HuH-7 (cell line): ENCODE data around the gene HCAR2.
A peak's percentile ranks its signal among the peaks of the same experiment; 100 is the strongest.
"Not testable (repeated sequence)": the region's sequence is repeated elsewhere in the genome, so short reads cannot be mapped to it uniquely, and the experiment has no call there.

Source experiments
- DNase-seq: peaks from one replicate; pipeline ENCODE4 v3.0.0; 2011; ENCODE audit warnings: low spot score

The HCAR2 gene

DNA sequence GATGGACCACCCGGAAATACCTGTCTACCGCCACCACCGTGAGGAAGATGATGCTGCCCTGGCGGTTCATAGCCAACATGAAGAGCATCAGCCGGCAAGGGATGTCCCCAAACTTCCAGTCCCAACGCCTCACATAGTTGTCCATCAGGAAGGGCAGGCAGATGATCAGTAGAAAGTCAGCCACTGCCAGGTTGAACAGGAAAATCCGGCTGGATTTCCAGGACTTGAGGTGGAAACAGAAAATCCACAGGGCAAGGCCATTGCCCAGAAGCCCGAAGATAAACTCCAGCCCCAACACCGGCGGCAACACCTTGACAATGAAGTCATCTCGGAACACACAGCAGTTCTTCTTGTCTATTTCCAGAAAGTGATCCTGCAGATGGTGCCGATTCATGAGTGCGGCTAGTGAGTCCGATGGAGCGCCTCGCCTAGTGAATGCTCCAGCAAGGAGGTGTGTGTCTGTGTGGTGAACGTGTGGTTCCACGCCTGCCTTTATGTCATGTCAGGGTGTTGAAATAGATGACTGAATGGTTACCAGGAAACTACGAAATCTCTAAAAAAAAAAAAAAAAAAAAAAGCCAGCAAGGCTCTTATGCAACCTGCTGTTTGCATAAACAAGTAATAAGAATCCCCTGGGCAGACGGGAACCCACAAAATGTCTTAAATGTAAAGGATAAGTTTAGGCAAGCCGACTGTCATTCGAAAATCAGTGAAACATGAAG is at the start of gene HCAR2:
HCAR2 (minus strand) TSS at position 468 of the 722 bp plus-strand sequence; CDS start at position 394, 74 bp downstream.
- not testable (repeated sequence) for DNase-seq

DNA sequence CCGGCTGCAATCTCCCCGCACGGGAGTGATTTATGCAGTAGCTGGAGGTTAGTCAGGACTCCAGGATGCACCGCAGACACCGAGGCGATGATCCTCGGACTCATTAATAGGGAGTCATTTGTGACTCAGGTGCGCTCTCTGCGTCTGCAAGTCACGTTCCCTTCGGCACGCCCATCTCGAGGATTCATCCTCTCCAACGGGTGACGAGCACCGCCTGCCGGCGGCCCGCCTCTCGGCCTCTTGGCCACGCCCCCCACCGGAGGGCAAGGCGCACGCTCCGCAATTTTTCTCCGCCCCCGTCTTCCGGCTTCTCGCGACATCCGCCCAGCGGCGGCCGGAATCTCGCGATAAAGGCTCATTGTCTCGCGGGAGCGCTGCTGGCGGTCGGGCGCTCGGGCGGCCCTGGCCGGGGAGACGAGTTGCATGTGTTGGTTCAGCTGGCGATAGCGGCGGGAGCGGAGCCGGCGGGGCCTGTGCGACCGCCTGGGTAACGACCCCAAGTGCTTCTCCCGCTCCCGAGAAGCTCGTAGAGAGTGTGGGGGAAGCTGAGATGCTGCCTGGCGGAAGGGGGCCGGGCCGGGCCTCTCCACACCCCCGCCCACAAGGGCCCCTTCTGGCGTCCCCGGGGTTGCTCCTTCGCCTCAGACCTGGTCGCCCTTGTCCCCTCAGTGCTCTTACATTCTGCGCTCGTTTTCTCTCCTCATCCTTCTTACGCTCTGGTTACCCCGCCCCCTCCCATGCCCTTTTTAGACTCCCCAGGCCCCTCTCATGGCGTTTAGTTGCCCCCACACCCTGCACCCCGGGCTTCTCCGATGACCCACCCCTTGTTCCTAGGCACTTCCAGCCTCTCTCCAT is 49.5 kb upstream of the HCAR2 start, which contains the start of gene DENR:
DENR (plus strand) TSS at position 361 of the 855 bp plus-strand sequence. CDS start 878 bp downstream, outside the sequence.
- DNase-seq, result peak; percentile 76

DNA sequence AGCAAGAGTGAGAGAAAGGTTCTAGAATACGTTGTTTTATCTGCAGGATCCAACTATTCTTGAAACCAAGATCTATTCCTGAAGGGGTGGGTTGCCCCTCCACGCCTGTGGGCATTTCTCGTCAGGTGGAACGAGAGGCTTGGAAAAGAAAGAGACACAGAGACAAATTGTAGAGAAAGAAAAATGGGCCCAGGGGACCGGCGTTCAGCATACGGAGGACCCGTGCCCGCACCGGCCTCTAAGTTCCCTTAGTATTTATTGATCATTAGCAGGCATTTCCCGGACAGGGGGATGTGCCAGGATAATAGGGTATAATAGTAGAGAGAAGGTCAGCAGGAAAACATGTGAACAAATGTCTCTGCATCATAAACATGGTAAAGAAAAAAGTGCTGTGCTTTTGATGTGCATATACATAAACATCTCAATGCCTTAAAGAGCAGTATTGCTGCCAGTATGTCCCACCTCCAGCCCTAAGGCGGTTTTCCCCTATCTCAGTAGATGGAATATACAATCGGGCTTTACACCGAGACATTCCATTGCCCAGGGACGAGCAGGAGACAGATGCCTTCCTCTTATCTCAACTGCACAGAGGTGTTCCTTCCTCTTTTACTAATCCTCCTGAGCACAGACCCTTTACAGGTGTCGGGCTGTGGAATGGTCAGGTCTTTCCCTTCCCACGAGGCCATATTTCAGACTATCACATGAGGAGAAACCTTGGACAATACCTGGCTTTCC is 47.8 kb upstream of the HCAR2 start:
- DNase-seq, result not testable (repeated sequence)

DNA sequence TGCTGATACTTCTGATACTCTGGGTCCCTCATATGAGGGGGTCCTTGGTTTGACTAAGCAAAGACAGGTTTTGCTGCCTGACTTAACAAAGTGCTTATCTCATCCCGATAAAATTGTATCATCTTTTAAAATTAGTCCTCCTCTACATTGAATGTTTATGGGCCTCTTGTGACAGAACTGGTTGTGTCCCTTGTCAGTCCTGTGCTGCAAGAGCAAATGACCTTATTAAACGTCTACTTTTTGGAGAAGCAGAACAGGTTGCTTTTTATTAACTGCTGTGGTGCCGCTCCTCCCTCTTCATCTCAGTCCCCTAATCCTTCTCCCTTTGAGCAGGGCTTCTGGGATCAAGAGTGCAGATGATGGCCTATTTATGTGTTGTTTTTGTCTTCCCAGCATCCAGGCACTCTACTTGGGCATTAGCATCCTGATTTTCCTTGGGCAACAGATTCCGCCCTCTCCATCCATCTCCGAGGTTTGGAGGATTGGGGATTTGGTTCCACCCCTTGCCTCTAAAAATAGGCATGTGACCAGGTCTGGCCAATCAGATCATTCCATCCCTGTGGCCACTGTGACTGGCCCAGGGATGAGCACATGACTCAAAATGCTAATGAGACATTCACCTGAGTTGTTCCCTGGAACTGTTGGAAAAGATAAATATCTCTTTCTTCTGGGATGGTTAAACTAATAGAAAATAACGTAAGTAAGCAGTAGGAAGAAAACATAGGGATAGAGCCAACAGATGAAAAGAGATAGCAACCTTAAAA is 46.6 kb upstream of the HCAR2 start:
- peak; percentile 48 for DNase-seq

DNA sequence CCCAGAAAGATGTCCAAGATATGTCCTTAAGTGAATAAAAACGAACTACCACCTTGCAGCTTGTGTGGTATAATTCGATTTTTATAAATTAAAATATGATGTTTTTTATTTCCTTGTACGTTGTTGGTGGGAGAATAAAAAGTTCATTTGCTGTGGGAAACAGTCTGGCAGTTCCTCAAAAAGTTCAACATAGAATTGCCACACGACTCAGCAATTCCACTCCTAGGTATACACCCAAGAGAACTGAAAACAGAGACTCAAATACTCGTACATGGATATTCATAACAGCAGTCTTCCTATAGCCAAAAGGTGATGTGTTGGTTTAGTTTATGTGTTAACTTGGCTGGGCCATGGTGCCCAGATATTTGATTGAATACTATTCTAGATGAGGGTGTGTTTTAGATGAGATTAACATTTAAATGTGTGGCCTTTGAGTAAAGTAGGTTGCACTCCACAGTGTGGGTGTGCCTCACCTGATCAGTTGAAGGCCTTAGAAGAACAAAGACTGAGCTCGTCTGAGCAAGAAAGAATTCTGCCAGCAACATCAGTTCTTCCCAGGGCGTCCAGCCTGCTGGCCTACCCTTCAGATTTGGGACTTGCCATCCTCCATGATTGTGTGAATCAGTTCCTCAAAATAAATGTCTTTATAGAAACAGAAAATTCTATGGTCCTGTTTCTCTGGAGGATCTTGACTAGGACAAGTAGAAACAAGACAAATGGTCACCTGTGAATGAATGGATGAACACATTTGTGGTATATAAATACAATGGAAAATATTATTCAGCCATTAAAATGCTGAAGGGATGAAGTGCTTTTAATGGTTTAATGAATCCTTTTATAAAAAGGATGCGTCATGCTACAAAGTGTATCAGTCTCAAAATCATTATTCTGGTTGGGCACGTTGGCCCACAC is 44.3 kb upstream of the HCAR2 start:
- DNase-seq, result no peak

DNA sequence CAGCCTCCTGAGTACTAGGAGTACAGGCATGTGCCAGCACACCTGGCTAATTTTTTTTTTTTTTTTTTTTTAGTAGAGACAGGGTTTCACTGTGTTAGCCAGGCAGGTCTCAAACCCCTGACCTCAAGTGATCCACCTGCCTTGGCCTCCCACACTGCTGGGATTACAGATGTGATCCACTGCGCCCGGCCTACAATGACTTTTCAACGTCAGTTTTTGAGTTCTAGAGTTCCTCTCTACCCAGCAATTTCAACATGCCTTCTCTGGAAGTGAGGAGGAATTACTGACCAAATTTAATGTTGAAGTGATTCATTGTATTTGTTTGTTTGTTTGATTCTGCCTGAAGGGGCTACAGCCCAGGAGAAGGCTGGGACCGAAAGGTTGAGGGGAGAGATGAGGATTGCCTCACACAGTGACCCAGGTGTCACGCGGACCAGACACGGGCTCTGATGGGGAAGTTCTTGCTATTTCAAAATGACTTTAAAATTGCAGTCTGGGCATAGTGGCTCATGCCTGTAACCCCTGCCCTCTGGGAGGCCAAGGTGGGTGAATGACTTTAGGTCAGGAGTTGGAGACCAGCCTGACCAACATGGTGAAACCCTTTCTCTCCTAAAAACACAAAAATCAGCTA is 40.9 kb upstream of the HCAR2 start:
- no peak for DNase-seq

DNA sequence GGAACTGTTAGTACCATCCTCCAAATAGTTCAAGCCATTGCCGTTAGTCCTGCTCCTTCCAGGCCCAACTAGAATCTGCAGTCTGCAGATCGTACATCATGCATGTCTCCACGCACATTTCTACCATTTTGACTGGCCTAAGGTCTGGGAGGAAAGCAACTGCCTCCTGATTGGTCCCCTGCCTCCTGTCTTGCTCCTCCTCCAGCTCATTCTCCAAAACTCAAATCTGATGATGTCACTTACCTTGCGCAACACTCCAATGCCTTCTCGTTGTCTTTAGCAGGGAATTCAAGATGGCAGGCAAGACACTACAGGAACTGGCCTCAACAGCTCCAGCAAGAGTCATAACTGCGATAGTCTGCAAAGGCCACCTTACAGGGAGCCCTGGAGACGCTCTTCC is 37.2 kb upstream of the HCAR2 start:
- no peak for DNase-seq

DNA sequence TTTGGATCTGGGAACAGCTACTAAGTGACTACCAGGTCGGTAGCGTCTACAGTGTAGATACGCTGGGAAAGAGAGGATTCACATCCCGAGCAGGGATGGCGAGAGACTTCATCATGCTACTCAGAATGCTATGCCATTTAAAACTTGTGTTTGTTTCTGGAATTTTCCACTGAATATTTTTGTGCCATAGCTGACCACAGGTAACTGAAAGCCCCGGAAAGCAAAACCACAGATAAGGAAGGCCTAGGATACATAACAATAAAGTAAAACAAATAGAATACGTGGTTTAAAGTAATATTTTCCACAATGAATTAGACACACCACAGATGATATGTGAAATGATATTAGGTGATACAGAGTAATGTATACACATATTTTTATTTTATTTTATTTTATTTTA is 35.4 kb upstream of the HCAR2 start:
- no peak for DNase-seq

DNA sequence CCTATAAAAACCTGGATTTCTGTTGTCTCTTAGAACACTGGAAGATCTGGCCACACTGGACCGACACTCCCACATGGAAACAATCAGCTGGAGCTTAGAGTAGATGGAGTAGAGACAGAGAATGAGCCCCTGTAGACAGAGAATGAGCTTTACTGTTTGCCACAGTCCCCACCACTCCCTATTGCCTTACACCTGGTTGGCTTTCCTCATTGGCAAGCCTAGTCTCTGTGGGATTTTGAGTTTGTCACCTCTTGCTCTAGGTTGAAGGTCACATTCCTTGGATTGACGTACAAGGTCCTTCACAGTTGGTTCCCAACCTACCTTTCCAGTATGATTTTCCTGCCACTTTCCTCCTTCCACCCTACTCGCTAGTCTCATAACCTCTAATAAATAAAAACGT is 29.5 kb upstream of the HCAR2 start:
- DNase-seq, result no peak

DNA sequence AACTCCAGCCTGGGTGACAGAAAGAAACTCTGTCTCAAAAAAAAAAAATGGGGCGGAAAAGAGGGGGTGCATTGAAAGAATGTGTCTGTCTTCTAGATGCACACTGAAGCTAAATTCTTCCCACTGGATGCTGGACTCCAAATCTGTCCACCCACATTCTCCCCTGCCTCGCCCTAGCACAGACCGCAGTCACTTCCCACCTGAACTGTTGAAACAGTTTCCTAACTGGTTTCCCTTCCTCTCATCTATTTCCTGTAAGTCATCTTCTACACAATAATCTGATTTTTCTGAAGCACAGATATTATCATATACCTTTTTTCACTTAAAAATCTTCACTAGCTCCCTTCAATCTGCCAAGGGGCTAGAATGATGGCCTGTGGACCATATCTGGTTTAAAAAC is 29.0 kb upstream of the HCAR2 start:
- DNase-seq, result no peak

DNA sequence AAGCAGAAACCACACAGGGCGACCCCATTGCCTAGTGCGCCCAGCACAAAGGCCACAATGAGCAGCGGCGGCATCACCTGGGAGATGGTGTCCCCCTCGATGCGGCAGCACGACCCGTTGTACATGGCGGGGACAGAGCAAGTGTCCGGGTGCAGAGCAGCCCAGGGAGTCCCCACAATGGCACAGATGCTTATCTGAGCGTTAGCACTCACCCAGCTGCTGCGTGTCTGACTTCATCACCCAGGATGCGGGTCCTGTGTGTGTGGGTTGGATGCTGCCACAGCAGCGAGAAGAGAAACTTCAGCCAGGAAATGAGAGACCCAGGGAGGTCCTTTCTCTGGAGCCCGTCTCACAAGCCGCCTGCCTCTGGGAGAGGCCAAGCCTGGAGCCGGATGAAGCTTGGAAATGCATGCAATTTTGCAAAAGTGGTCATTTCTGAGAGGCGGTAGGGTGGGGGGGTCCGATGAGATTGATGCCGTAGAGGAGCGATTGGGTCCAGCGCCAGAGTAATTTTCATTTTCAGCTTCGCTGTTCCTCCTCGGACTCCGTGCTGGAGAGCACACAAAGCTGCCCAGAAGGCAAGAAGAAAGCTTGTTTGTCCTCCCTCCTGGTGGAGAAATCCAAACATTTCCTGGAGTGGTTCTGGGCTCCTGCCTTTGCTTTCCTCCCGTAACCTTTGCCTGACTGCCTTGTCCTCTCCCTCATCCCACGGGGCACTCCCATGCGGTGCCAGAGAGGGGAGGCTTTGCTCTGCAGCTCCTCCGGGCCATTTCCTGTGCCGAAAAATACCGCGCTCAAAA is 27.3 kb upstream of the HCAR2 start, which contains the start of gene HCAR1:
HCAR1 (minus strand) TSS at position 630 of the 800 bp plus-strand sequence; CDS start at position 125, 505 bp downstream.
- DNase-seq, result peak; percentile 50

DNA sequence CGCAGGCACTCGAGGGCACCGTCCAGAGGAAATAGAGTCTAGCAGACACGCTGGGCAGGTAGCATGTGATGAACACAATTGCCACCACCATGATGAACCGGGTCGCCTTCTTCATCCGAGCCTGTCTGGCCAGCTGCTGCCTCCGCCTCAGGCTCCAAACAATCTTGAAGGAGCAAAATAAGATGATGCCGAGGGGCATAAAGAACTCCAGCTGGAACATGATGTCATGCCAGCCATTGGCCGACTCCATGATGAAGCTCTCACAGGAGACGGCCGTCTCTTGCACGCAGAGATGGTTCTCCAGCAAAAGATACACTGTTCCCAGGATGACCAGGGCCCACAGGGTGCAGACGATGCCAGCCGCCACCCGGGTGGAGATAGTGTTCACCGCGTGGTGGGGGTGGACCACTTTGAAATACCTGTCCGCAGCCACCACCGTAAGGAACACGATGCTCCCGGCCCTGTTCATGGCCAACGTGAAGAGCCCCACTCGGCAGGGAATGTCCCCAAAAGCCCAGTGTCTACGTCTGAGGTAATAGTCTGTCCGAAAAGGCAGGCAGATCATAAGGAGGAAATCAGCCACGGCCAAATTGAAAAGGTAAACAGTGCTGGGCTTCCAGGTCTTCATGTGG is 26.5 kb upstream of the HCAR2 start:
- DNase-seq, result no peak

DNA sequence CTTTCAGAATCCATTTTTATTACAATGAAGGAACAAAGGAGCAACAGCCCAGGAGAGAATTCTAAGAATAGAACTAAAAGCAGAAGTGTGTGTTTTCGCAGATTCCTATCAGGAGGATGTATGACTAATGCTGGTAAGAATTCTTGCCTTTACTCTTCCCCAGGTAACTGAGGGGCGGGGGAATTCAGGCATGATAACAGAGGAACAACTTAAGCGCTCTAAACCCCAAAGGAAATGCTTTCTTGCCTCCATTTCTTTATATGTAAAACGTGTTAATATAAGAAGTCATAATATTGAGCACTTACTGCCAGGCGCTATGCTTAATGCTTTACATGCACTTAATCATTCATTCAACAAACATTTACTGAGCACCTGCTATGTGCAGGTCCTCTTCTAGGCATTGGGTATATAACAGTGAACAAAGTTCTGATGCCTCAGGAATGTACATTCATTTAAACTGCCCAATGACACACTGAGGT is 23.0 kb upstream of the HCAR2 start:
- DNase-seq, result no peak

DNA sequence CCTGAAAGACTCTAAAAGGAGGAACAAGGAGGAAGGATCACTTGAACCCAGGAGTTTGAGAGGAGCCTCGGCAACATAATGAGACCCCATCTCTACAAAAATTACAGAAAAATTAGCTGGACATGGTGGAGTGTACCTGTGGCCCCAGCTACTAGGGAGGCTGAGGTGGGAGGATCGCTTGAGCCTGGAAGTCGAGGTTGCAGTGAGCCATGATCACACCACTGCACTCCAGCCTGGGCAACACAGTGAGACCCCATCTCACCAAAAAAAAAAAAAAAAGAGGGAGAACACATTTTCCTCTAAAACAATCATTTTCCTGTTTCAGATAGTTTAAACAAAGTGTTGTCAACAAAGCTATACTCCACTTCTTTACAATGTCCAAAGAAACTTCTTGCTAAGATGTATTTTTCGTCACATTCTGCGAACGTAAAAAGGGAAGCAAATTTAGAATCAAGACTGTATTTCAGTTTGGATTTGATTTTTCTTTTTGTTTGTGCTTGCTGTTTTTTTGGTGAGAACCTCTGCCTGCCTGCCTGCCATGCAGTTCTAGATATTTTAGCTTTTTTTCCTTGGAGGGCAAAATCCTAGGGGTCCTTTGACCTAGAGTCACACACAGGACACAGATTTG is 22.4 kb upstream of the HCAR2 start:
- DNase-seq, result no peak

DNA sequence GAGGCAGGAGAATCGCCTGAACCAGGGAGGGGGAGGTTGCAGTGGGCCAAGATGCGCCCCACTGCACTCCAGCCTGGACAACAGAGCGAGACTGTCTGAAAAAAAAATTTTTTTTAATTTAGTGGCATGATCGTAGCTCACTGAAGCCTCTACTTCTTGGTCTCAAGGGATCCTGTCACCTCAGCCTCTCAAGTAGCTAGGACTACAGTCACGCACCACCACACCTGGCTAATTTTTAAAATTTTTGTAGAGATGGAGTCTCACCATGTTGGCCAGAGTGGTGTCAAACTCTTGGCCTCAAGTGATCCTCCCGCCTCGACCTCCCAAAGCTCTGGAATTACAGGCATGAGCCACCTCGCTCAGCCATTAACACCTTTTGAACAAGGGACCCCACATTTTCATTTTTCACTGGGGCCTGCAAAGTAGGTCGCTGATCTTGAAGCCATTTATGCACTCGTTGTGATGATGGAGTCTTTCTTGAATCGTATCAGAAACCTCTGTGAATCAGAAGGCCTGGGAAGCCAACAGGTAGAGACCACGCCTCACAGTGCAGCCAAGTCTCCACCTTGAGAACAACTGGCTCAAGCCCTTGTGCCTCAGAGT is 21.6 kb upstream of the HCAR2 start:
- no peak for DNase-seq

DNA sequence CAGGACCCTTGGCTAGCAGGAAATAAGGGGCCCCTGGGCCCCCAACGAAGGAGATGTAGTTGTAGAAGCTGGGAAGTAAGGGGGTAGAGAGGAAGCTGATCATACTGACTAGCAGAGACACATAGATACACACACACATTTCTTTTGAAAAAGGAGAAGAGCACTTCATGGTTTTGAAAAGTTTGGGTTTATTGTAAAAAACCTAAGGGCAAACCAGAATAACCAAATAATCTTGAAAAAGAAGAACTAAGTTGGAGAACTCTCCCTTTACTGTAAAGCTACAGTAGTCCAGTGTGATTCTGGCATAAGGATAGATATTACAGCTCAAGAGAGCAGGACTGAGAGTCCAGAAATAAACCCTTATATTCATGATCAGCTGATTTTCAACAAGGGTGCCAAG is 19.2 kb upstream of the HCAR2 start:
- DNase-seq, result no peak

DNA sequence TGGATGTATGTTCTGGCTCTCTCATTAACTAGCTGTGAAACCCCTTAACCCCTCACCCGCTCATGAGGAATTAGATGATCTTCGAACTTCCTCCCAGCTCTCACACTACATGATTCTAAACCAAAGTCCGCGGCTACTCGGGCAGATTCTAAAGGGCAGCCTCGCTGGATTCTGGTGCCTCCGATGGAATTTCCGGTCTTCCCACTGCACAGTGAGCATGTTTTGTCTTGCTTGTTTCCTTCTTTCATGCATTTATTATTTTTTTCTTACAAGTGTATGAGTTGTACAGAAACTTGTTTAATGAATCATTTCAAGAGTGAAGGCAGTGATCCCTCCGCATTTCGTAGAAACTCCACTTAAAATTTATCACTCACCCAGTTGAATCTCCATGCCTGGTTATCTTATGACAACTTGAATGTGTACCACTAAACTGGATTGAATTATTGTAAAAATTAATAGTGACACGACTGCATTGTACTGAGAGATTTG is 17.9 kb upstream of the HCAR2 start:
- DNase-seq, result peak; percentile 23
